HG03558 (cell line): ENCODE measurements around the gene TMEM175.
"Not testable (repeated sequence)": the region's sequence is repeated elsewhere in the genome, so short reads cannot be mapped to it uniquely, and the experiment has no call there.

Experiments used
- ATAC-seq: cut with Tn5 transposase; IDR thresholded peaks from one replicate; pipeline ENCODE4 v1.9.1; 2021; ENCODE audit warnings: moderate number of reproducible peaks; ENCODE audit not compliant: unreplicated experiment; ENCODE audit errors: extremely low read depth

The TMEM175 gene

DNA sequence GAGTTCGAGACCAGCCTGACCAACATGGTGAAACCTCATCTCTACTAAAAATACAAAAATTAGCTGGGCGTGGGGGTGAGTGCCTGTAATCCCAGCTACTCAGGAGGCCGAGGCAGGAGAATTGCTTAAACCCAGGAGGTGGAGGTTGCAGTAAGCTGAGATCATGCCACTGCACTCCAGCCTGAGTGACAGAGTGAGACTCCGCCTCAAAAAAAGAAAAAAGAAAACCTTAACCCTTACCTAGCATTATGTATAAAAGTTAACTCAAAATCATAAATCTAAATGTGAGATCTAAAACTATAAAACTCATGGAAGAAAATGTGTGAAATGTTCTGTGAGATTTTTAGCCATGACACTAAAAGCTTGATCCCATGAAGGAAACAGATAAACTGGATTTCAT lies 7.2 kb downstream of the TMEM175 start:
- not testable (repeated sequence) for ATAC-seq

DNA sequence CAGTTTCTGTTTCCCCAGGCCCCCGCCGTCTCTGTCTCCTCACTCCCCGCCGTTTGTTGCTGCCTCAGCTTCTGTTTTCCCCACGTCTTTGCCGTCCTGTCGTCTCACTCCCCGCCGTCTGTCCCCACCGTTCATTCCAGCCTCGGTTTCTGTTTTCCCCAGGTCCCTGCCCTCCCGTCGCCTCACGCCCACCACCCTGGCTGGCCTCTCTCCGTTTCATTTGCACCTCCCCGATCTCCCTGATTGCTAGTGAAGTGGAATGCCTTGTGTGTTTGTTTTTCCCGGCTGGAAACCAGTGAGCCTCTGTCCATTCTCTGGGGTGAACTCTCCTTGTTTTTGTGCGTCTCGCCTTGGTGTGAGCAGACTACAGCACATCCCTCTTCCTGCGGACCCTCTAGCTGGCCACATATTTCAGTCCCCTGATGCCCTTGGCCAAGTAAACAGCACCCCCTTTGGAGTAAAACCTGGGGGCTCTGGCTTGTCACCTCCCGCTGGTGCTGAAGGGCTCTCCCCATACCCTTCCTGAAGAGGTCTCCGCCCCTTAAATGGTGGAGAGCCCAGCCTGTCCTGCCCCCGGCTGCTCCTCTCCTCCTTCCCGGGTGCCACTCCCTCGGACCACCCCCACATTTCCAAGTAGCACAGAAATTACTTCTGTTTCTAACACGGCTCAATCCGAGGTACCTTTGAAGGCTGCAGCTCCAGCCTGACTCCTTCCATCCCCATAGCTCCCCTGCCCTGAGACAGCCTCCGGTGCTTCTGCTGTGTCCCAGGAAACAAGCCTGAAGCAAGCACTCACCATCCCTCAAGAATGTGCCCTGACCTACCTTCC lies 13.2 kb downstream of the TMEM175 start:
- no peak for ATAC-seq

DNA sequence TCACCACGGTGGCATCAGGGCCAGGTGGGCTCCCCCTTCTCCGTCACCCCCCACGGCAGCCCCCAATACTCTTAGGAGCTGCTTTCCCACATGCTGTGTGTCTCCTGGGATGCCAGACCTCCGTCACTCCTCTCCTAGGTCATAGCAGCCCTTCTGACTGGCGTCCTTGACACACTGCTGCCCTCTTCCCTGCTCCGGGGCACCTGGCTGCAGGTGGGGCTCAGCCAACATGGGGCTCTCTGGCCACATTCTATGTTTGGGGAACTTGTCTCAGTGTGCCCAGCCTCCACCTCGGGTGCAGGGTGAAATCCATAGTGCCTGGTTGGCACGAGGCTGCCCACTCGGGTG lies 13.8 kb downstream of the TMEM175 start:
- no peak for ATAC-seq

DNA sequence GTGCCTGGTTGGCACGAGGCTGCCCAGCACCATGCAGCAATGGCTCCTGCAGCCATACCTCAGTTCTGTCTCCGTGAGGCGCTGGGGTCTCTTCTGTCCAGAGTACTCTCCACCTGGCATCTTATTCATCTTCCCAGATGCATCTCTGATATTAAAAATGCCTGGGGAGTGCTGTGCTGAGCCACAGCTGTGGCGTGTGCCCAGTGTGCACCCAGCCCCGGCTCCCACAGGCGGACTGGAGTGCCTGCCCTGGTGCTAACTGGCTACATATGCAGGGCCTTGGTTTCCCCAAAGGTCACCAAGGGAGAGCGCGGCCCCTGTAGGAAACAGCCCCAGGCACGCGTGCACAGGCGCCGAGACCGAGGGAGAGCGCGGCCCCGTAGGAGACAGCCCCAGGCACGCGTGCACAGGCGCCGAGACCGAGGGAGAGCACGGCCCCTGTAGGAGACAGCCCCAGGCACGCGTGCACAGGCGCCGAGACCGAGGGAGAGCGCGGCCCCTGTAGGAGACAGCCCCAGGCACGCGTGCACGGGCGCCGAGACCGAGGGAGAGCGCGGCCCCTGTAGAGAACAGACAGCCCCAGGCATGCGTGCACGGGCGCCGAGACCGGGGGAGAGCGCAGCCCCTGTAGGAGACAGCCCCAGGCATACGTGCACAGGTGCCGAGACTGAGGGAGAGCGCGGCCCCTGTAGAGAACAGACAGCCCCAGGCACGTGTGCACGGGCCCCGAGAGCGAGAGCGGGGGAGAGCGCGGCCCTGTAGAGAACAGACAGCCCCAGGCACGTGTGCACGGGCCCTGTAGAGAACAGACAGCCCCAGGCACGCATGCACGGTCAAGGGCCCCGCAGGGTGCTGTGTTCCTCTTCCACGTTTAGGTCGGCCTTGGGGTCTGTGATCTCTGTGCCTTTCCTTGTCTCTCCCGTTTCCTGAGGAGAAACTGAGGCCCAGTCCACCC lies 14.5 kb downstream of the TMEM175 start:
- ATAC-seq: no peak

DNA sequence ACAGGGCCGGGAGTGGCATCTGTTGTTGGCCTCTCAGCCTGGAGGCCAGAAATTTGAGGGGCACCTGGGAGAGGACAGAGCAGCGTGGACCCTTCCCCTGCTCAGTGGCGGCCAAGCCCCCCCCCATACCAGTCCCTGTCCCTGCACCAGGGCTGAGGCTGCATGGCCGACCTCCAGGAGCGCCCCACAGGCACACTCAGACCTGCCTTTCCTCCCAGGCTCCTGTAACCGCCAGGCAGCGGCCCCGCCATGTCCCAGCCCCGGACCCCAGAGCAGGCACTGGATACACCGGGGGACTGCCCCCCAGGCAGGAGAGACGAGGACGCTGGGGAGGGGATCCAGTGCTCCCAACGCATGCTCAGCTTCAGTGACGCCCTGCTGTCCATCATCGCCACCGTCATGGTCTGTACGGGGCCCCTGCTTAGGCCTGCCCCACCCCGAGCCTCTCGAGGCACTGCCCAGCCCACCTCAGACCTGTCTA lies 15.3 kb downstream of the TMEM175 start:
- no peak for ATAC-seq

DNA sequence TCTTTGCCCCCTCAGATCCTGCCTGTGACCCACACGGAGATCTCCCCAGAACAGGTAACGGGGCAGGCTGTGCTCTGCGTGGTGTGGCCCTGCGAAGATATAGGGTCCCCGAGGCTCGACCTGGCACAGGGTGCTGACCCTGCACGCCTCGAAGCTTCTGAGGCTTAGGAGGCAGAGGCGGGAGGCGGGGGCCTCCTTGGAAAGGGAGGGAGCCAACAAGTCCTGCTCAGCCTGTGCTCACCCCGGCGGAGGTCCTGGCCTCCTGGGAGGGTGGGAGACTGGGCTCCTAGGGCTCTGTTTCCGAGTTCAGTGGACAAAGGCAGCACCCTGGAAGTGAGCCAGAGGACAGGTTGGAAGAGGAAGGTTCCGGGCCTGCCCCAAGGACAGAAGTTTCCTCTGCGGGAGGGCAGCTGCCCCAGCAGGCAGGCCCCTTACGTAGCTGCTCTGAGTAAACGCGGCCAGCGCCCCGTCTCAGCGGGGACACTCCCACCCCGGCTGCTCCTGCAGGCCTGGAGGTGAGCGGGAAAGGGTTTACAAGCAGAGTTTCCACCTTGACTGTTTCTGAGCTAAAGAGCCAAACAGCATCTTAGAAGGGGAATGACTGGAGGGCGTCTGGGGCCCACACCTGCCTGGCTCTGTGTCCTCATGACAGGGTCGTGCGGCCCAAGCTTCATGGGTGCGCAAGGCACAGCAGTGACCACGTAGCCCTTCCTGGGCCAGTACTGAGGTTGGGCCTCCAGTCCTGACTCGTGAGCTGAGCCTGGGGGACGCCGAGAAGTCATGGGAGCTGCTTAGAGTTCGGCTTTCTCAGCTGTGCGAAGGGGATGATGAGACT lies 16.1 kb downstream of the TMEM175 start:
- ATAC-seq: no peak

DNA sequence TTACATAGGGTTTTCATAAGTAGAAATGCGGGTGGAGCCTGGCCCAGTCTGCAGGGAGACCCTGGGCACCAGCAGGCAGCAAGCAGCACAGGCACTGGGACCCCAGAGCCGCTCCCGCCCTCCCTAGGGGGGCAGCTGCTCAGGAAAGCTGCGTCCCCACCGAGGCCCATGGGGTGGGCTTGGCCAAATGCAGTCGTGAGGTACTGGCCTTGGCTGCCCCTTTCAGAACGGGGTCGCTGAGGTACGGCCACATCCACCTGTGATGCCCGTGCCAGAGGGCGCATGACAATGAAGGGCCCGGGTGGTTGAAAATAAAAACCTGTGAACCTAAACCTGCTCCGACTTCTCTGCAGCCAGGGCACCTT lies 16.7 kb downstream of the TMEM175 start:
- no peak for ATAC-seq

DNA sequence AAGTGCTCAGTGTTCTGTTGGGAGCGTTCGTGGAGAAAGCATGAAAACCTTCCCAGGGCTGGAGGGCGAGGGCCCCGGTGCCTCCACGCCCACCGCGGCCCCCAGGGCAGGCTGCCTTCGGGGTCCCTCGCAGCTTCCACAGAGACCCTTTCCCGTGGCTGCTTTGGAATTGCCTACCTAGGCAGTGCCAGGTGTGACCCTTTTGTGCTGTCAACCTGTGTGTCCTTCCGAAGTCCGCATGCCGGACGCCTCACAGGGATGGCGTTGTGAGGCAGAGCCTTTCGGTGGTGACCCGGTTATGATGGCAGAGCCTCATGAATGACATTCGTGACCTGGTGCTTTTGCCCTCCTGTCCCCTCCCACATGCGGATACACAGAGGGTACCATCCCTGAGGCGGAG lies 17.4 kb downstream of the TMEM175 start:
- ATAC-seq: no peak

DNA sequence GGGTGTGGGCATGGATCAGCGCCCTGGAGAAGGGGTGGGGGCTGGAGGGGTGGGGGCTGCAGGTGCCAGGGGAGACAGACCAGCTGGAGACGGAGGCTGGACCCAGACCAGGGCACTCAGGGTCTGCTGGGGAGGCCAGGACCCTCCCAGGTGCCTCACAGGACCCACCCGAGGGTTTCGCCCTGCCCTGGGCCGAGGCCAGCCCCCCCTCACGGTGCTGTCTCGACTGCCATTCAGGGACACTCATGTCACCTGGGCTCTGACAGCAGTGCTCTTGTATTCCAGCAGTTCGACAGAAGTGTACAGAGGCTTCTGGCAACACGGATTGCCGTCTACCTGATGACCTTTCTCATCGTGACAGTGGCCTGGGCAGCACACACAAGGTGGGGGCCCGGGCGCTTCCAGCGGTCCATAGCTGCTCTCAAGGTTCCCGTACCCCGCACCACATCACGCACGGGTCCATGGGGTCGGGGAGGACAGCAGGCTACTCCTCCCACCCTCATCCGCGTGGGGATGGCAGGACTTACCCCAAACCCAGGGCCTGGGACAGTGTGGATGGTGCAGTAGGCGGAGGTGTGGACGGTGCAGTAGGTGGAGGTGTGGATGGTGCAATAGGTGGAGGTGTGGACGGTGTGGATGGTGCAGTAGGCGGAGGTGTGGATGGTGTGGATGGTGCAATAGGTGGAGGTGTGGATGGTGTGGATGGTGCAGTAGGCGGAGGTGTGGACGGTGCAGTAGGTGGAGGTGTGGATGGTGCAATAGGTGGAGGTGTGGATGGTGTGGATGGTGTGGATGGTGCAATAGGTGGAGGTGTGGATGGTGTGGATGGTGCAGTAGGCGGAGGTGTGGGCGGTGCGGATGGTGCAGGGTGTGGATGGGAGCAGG lies 18.1 kb downstream of the TMEM175 start:
- ATAC-seq: no peak

DNA sequence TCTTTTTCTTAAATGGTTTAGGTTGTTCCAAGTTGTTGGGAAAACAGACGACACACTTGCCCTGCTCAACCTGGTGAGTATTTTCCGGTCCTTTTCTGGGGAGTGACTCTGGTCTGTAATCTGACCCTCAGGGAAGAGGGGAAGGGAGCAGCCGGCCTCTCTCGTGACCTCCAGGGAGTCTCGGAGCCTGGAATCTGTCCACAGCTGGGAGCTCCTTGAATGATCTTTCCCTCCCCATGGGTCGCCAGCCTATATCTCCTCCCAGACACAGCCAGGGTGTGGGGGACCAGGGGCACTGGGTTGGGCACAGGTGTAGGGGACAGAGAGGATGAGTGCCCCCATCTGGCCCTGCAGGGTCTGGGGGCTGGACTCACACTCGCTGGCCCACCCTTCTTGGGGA lies 18.9 kb downstream of the TMEM175 start:
- no peak for ATAC-seq

DNA sequence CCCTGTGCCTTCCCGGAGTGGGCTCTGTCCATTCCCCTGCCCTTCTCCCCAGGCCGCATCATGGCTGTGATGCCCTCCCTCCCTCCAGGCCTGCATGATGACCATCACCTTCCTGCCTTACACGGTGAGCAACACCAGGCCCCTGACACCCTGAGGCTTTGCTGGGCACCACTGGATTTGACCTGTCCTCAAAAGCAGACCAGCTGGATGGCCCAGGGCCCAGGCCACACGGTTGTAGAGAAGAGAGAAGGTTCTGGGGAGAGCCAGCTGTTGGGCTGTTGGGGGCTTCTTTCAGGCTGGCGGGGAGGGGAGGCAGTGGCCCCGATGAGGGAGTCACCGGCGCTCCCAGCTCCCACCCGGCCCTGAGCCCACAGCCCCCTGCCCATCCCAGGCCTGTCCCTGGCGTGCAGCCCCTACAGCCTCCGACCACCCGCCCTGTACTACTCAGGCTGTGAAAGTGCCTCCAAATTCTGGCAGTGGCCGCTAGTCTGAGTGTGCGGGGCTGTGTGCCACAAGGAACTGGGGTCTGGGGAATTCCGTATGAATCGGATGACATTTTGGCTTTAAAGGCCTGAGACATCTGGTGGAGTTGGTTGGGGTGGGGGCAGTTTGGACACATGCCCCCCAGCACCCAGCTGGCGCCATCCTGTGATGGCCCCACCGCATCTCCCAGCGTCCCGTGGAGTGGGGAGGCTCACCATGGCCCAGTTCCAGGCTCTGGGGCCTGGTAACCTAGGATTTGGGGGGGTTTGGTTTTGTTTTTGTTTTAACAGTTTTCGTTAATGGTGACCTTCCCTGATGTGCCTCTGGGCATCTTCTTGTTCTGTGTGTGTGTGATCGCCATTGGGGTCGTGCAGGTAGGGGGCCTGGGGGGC lies 19.6 kb downstream of the TMEM175 start:
- ATAC-seq: no peak

DNA sequence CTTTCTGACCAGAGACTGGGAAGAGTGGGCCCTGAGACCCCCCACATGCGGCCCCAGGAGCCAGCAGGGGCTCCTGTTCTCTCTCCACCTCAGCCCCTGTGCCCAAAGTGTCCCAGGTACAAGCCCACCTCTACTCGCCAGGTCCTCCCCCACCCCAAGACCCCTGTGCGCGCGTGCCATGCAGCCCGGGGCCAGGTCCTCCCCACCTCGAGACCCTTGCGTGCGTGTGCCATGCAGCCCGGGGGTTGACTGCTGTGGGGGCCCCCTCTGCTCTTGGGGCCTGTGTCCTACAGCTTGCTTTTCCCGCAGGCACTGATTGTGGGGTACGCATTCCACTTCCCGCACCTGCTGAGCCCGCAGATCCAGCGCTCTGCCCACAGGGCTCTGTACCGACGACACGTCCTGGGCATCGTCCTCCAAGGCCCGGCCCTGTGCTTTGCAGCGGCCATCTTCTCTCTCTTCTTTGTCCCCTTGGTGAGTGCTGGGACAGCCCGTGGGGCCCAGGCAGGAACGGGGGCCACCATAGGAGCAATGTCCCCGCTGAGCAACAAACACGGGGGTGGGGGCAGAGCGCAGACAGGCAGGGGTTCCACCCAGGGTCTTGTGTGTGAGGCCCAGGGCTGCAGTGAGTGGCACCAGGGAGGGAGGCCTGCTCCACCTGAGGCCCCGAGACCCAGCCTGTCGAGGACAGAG lies 20.8 kb downstream of the TMEM175 start:
- ATAC-seq: no peak

DNA sequence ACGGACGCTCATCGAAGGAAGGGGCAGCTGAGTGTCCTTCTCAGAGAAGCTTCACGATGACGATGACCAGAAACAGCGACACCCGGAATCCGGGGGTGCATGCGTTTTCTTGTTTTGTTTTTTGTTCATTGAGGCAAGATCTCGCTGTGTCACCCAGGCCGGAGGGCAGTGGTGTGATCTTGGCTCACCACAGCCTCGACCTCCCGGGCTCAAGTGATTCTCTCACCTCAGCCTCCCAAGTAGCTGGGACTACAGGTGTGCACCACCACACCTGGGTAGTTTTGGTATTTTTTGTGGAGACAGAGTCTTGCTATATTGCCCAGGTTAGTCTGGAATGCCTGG lies 21.3 kb downstream of the TMEM175 start:
- ATAC-seq: no peak

DNA sequence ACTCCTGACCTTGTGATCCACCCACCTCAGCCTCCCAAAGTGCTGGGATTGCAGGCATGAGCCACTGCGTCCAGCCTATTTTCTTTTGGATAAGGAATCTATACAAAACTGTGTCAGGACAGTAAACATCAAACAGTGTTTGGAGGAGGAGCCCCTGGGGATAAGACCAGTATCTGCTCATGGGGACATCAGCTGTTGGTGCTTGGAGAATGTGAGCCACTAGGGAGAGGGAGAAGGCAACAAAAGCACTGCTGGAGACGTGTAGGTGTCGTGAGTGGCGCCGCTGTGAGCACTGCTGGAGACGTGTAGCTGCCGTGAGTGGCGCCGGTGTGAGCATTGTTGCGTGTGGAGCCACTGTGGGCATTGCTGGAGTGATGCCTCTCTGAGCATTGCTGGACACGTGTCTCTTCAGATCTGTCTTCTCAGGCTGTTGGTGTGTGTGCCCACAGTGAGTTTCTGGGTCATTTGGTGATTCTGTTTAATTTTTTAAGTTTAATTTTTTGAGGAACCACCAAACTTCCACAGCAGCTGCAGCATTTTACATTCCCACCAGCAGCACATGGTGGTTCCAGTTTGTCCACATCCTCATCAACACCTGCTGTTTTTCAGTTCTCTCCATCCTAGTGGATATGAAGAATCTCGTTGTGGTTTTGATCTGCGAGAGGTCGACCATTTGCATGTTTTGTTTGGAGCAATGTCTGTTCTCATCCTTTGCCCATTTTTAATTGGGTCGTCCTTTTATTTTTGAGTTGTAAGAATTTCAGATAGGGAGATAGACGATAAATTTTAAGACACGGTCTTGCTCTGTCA lies 22.2 kb downstream of the TMEM175 start:
- no peak for ATAC-seq

DNA sequence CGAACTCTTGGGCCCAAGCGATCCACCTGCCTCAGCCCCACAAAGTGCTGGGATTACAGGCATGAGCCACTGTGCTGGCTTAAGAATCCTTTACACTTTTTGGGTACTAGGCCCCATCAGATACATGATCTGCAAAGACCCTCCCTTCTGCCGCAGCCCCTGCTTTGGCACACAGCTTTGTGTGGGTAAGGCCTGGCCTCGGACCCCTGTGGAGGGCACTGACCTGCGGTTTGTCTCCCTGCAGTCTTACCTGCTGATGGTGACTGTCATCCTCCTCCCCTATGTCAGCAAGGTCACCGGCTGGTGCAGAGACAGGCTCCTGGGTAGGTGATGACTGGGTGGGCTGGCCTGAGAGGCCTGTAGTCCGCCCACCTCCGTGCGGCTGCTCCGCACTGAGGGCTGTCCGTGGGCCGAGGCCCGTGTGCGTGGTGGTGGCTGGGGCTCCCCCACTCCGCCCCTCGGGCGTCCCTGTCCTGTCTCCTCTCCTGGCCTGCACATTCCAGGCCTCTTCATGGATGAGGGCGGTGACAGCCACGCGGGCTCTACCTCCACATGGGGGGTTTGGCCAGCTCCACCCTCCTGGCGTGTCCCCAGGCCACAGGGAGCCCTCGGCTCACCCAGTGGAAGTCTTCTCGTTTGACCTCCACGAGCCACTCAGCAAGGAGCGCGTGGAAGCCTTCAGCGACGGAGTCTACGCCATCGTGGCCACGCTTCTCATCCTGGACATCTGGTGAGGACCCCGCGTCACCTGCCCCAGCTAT lies 23.1 kb downstream of the TMEM175 start:
- ATAC-seq: no peak

DNA sequence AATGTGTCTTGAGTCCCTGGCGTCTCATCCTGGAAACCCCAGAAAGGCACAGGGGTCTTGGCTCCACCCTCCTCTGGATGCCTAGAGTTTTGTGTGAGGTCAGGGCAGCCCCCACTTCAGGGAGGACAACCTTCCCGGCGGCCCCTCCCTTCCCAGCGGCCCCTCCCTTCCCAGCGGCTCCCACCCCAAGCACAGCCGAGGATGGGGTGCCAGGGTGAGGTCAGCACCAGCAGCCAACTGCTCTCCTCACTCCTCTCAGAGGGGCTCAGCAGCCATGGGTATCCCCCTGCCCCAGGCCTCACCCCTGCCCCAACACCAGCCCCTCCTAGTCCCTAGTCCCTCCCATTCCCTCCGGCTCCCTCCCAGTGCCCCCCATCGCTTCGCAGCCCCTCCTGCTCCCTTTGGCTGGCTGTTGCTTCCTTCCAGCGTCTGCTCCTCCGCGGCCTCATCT lies 23.7 kb downstream of the TMEM175 start:
- no peak for ATAC-seq
